ENCODE results near the gene SP140L. TPM values are rescaled to one million over a fixed set of nuclear protein-coding genes. Genes with fewer than 3 reads are reported as not detected.
A peak's percentile ranks its signal among the peaks of the same experiment; 100 is the strongest.

Gene SP140L
- total RNA-seq, 1 donor from 2014 or later: 20.6 TPM

GRCh38 chr2:230411570-230412370, 84.8 kb downstream of the SP140L start:
- TF ChIP-seq CTCF (IDR thresholded peaks at IDR 0.05): peak; percentile 34
- Mint-ChIP-seq H3K9me3 (ENCODE audit: low read depth) (no peaks in the 10 kb centered on the region), H3K27ac (ENCODE audit: unreplicated experiment) (peak overlapping the region; percentile 95), H3K27me3 (ENCODE audit: low read depth) (no peaks in the 10 kb centered on the region), H3K36me3 (ENCODE audit: low read depth) (peaks cover 2% of the 10 kb centered on the region), H3K4me3 (ENCODE audit: unreplicated experiment) (peak overlapping the region; percentile 88), H3K4me1 (ENCODE audit: low read depth) (peaks cover 40% of the 10 kb centered on the region)
- DNase-seq (ENCODE audit: low spot score): no peak

GRCh38 chr2:230412371-230412711, 85.3 kb downstream of the SP140L start:
- Mint-ChIP-seq H3K27me3 (ENCODE audit: low read depth) (no peaks in the 10 kb centered on the region), H3K9me3 (ENCODE audit: low read depth) (no peaks in the 10 kb centered on the region), H3K27ac (ENCODE audit: unreplicated experiment) (peak overlapping the region; percentile 77), H3K4me1 (ENCODE audit: low read depth) (peaks cover 41% of the 10 kb centered on the region), H3K36me3 (ENCODE audit: low read depth) (no peaks in the 10 kb centered on the region), H3K4me3 (ENCODE audit: unreplicated experiment) (peak overlapping the region; percentile 88)
- no peak for DNase-seq (ENCODE audit: low spot score)
- no peak for TF ChIP-seq CTCF (IDR thresholded peaks at IDR 0.05)

- peaks cover 46% of the 10 kb centered on the region for H3K4me1 Mint-ChIP-seq (ENCODE audit: low read depth)
Observed at GRCh38 chr2:230412846-230413245, 85.9 kb downstream of the SP140L start.

GRCh38 chr2:230413479-230413878, 86.5 kb downstream of the SP140L start:
- Mint-ChIP-seq H3K9me3 (ENCODE audit: low read depth) (no peaks in the 10 kb centered on the region), H3K27ac (ENCODE audit: unreplicated experiment) (peak overlapping the region; percentile 45), H3K4me3 (ENCODE audit: unreplicated experiment) (no peak overlapping the region), H3K36me3 (ENCODE audit: low read depth) (no peaks in the 10 kb centered on the region), H3K4me1 (ENCODE audit: low read depth) (peaks cover 47% of the 10 kb centered on the region), H3K27me3 (ENCODE audit: low read depth) (no peaks in the 10 kb centered on the region)
- DNase-seq (ENCODE audit: low spot score): no peak
- TF ChIP-seq CTCF (IDR thresholded peaks at IDR 0.05): no peak

More at GRCh38 chr2:230412846-230413245, 85.9 kb downstream of the SP140L start:
- Mint-ChIP-seq H3K9me3 (ENCODE audit: low read depth) (no peaks in the 10 kb centered on the region), H3K36me3 (ENCODE audit: low read depth) (no peaks in the 10 kb centered on the region), H3K4me3 (ENCODE audit: unreplicated experiment) (no peak overlapping the region), H3K27ac (ENCODE audit: unreplicated experiment) (peak overlapping the region; percentile 8), H3K27me3 (ENCODE audit: low read depth) (no peaks in the 10 kb centered on the region)
- TF ChIP-seq CTCF (IDR thresholded peaks at IDR 0.05): no peak
- DNase-seq (ENCODE audit: low spot score): no peak

GRCh38 chr2:230414302-230414701, 87.3 kb downstream of the SP140L start:
- TF ChIP-seq CTCF (IDR thresholded peaks at IDR 0.05): no peak
- Mint-ChIP-seq H3K27ac (ENCODE audit: unreplicated experiment) (no peak overlapping the region), H3K27me3 (ENCODE audit: low read depth) (no peaks in the 10 kb centered on the region), H3K4me3 (ENCODE audit: unreplicated experiment) (no peak overlapping the region), H3K36me3 (ENCODE audit: low read depth) (no peaks in the 10 kb centered on the region), H3K4me1 (ENCODE audit: low read depth) (peaks cover 50% of the 10 kb centered on the region), H3K9me3 (ENCODE audit: low read depth) (no peaks in the 10 kb centered on the region)
- DNase-seq (ENCODE audit: low spot score): no peak

Measured in chondrocyte (in vitro differentiated cells).